ENCODE results near the gene RPS6KA3. TPM values are rescaled to one million over a fixed set of nuclear protein-coding genes. Genes with fewer than 3 reads are reported as not detected.

Gene RPS6KA3
- total and polyA plus RNA-seq, 2 of the 8 experiments (the other 6 are each of a cell fraction or from before 2014, with no cell fraction given), result 7.1 to 13.0 TPM

- Histone ChIP-seq H3K23me2 (ENCODE audit: low read depth, low read length) (peaks cover 3% of the 10 kb centered on the region; the same call in 1 of the 2 replicates), H3K18ac (ENCODE audit: extremely low read depth, low read length) (no peak overlapping the region), H2BK5ac (ENCODE audit: low read depth, low read length) (no peak overlapping the region), H4K8ac (ENCODE audit: extremely low read depth, insufficient read depth, low read length) (no peak overlapping the region), H3K56ac (replicated peaks; ENCODE audit: insufficient read length, low read depth, low read length) (no peak overlapping the region), H3K36me3 (ENCODE audit: control insufficient read depth in 2 of 4, insufficient read depth in 4 of 4, low read length in 3 of 4) (no peaks in the 10 kb centered on the region), H2BK15ac (ENCODE audit: low read length) (no peak overlapping the region), H4K5ac (ENCODE audit: insufficient read length, low read depth, low read length) (no peak overlapping the region), H4K91ac (replicated peaks; ENCODE audit: insufficient read length, low read length) (no peak overlapping the region), H3K23ac (ENCODE audit: insufficient read length) (no peak overlapping the region), H3K4ac (replicated peaks; ENCODE audit: insufficient read length, low read depth, low read length) (no peak overlapping the region), H2BK20ac (ENCODE audit: low read length) (no peak overlapping the region), H3K27me3 (replicated peaks in 1 of 4; ENCODE audit: control insufficient read depth in 3 of 4, extremely low read depth in 1 of 4, insufficient read depth in 3 of 4, low read length in 3 of 4) (peaks cover 4 to 17% (median 13%) of the 10 kb centered on the region in 4 experiments), H2BK12ac (ENCODE audit: low read depth, low read length) (no peak overlapping the region), H3K4me3 (ENCODE audit: extremely low read depth in 1 of 4, insufficient read depth in 2 of 4, low read depth in 3 of 4, low read length in 4 of 4) (peak overlapping the region; percentile 54 to 82 (median 70)), H2BK120ac (replicated peaks; ENCODE audit: low read depth, low read length) (no peak overlapping the region), H3K79me1 (ENCODE audit: low read depth, low read length) (no peaks in the 10 kb centered on the region), H4K20me1 (replicated peaks in 1 of 2; ENCODE audit: control insufficient read depth in 1 of 2, insufficient read depth in 2 of 2, low read length in 2 of 2) (peaks cover 3 to 4% of the 10 kb centered on the region in 2 experiments), H3K9ac (replicated peaks in 1 of 4; ENCODE audit: extremely low read depth in 1 of 4, low read depth in 3 of 4, low read length in 3 of 4) (peak overlapping the region in 1 of 4 experiments; percentile 51; a peak in 1 of 7 replicates), H3K27ac (ENCODE audit: low read depth, low read length) (no peak overlapping the region), H2AFZ (ENCODE audit: low read length) (0 out of 2 replicates have a peak overlapping the region, but pooled peaks have one; percentile 70), H3K14ac (ENCODE audit: insufficient read length) (no peak overlapping the region), H3K9me3 (ENCODE audit: insufficient read depth in 2 of 2, low read depth in 1 of 2, low read length in 1 of 2) (no peaks in the 10 kb centered on the region), H3K4me2 (ENCODE audit: insufficient read depth in 1 of 2, low read depth in 2 of 2, low read length in 2 of 2) (peak overlapping the region; percentile 74 to 80), H3K4me1 (replicated peaks in 1 of 4; ENCODE audit: control insufficient read depth in 3 of 4, insufficient read depth in 4 of 4, low read length in 3 of 4) (peaks cover 0 to 4% (median 0%) of the 10 kb centered on the region in 4 experiments; a peak in 3 of 7 replicates), H3K79me2 (ENCODE audit: control insufficient read depth in 1 of 2, insufficient read depth in 2 of 2, low read length in 2 of 2) (peaks cover 0 to 26% of the 10 kb centered on the region in 2 experiments; a peak in 2 of 4 replicates), H2AK5ac (ENCODE audit: low read depth, low read length) (no peak overlapping the region)
- TF ChIP-seq NANOG (IDR thresholded peaks at IDR 0.05; ENCODE audit: insufficient read depth, low read depth, low read length, poor library complexity, severe bottlenecking) (no peak), POLR2A (IDR thresholded peaks at IDR 0.05; ENCODE audit: control extremely low read depth in 1 of 2, low read depth in 2 of 2, low read length in 2 of 2) (no peak), CREB1 (IDR thresholded peaks at IDR 0.05) (no peak), KDM4A (IDR thresholded peaks at IDR 0.05; ENCODE audit: low read depth, low read length, severe bottlenecking) (no peak), SUZ12 (IDR thresholded peaks at IDR 0.05; ENCODE audit: low read length) (no peak), USF2 (IDR thresholded peaks at IDR 0.05; ENCODE audit: low read length) (no peak), RBBP5 (IDR thresholded peaks at IDR 0.05; ENCODE audit: borderline replicate concordance, low read depth, low read length) (no peak), CBX8 (IDR thresholded peaks at IDR 0.05; ENCODE audit: borderline replicate concordance, low read depth, low read length) (no peak), EZH2 (IDR thresholded peaks at IDR 0.05; ENCODE audit: low read depth, low read length, severe bottlenecking) (no peak), ATF3 (IDR thresholded peaks at IDR 0.05; ENCODE audit: insufficient read depth, low read depth, low read length) (no peak), CHD2 (IDR thresholded peaks at IDR 0.05; ENCODE audit: low read length) (no peak), BACH1 (IDR thresholded peaks at IDR 0.05; ENCODE audit: low read length) (no peak)
- CTCF ChIA-PET (ENCODE audit: partially characterized antibody), result no interaction called here
- POLR2A ChIA-PET (ENCODE audit: partially characterized antibody), result interaction anchor here (0.8 kb wide), 1 partner anchor 14 kb away, joined by 4 read pairs; no protein-coding TSS in a partner anchor
- no CpG with 5 or more reads among the region's 14 CpGs for WGBS, 2 experiments (ENCODE audit: extremely low coverage in 1 of 2, insufficient coverage in 1 of 2, insufficient read length in 1 of 2, insufficient replicate concordance in 2 of 2, low coverage in 1 of 2, low lambda C conversion rate in 2 of 2, missing lambda C conversion rate in 1 of 2)
- FAIRE-seq (no peak), DNase-seq (ENCODE audit: low read depth in 1 of 2, low spot score in 2 of 2) (no peak)
Measured at GRCh38 chrX:20267607-20267930, 860 bp upstream of the RPS6KA3 start.
